NCI-H2029 (cell line): Measurements from ENCODE around the gene IL25.
"Not testable (repeated sequence)": the region's sequence is repeated elsewhere in the genome, so short reads cannot be mapped to it uniquely, and the experiment has no call there.

Source experiments
- DNase-seq: peaks from one replicate; lab custom pipeline; 2025; lab: John Stamatoyannopoulos, UW

Gene IL25

DNA sequence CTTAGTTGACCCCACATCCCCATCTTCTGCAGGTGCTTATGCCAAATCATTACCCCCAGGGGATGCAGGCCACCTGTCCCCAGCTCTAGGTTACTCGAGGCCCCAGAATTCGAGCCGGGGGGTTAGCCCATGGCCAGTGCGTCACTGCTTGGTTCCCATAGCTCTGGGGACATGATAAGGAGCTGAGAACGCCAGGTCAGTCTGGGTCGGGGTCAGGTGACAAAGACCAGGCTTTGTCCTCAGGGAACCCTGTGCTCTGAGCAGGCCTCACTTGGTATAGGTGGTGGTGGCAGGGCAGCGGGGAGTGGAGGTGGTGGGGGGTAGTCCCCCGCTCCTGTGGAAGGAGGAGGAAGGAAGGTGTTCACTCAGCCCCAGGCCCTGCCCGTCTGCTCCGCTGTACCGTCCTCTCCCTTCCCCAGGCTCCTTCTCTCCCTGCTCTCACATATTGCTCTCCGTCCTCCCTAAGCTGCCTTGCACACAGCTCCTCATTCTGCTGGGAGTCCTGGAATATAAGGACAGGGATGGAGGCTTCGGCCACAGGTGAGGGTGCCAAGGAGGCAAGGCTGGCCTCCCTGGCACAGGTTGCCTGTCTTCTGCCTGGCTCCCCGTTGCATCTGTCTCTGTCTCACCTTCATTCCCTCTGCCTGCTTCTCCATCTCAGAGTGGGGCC, 37.5 kb downstream of the IL25 start:
- DNase-seq, result no peak

DNA sequence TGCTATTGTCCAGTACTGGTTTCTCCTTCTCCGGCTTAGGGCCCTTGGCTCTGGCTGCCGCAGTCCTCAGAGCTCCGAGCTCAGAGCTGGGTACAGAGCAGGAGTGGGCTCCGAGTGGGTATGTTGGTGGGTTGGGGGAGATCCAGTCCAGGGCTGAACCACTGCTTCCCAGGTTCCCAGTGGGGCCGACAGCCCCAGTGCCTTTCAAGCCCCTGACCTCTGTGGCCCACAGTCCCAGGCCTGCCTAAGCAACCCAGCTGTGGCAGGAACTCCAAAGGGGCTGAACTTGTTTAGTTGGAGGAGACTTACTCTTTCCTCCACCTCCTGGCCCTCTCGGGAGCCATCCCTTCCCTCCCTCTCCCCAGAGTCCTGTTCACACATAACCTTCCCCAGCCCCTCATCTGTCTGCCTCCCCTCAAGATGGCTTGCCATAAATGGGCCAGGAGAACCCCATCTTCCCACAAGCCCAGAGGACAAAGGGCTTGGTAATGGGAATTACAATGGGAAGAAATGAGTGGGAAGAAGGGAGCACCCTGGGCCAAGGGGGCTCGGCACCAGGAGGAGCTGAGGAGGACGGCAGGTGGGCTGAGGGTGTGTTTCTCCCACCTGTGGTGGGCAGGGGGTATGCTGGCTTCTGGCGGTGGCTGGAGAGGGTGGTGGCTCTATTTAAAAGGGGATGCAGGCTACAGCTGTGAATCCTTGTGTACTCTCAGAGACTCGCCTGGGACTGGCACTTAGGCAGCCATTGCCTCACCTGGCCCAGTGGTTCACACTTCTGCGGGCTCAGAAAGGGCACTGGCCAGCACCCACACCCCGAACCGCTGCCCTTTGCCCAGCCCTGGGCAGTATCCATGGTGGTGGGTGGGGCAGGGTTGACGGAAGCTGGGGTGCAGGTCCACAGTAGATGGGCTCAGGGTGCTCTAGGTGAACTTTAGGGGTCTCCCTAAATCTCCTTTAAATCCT, 39.2 kb downstream of the IL25 start:
- DNase-seq, result no peak

DNA sequence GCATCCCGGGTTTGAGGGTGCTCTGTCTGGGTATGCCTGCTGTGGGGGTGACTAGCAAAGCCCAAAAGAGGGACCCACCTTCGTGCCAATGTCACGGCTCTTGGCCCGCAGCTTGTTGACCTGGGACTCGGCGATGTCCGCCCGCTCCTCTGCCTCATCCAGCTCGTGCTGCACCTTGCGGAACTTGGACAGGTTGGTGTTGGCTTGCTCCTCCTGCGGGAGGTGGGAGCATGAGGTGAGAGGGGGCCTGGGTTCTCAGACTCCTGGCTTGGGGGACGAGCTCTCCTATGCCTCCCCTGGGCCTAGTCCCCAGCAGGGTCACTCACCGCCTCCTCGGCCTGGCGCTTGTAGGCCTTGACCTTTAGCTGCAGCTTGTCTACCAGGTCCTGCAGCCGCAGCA, 41.1 kb downstream of the IL25 start:
- DNase-seq, result no peak

DNA sequence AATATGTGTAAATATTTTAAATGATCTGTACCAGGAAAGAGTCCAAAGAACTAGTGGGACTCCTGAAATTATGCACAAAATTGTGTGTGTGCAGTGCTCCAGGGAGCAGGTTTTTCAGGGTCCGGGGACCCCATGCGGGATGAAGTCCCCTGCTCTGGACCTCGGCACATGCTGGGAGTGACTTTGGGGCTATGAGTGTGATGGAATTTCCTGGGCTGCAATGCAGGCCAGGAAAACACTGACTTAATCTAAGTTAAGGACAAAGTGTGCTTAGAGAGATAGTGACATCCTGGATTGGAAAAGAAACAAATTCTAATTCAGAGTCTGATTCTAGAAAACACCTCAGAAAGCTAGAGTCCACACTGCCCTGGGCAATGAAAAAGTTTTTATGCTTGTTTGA, 41.6 kb downstream of the IL25 start:
- no peak for DNase-seq

DNA sequence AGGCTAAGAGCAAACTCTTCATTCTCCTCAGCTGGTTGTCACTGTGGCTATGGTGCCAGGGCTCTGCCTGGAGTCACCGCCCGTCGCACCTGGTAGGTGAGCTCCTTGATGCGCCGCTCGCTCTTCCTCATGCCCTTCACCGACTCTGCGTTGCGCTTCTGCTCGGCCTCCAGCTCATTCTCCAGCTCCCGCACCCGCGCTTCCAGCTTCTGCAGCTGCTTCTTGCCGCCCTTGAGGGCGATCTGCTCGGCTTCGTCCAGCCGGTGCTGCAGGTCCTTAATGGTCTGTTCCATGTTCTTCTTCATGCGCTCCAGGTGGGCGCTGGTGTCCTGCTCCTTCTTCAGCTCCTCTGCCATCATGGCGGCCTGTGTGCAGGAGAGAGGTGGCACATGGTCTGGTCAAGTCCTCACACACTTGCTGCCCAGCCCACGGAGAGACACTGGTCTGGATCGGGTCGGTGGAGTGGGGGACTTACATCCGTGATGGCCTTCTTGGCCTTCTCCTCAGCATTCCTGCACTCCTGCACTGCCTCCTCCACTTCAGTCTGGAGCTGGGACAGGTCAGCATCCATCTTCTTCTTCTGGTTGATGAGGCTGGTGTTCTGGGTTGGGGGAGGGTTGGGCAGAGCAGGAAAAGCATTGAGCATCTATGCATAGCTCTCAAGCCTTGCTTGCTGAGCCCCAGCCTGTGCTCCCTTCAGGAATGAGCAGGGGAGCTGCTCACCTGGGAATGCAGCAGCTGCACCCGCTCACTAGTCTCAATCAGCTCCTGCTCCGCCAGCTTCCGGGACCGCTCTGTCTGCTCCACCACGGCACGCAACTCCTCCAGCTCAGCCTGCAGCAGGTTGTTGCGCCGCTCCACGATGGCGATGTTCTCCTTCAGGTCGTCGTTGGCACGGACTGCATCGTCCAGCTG, 42.6 kb downstream of the IL25 start:
- DNase-seq, result no peak

DNA sequence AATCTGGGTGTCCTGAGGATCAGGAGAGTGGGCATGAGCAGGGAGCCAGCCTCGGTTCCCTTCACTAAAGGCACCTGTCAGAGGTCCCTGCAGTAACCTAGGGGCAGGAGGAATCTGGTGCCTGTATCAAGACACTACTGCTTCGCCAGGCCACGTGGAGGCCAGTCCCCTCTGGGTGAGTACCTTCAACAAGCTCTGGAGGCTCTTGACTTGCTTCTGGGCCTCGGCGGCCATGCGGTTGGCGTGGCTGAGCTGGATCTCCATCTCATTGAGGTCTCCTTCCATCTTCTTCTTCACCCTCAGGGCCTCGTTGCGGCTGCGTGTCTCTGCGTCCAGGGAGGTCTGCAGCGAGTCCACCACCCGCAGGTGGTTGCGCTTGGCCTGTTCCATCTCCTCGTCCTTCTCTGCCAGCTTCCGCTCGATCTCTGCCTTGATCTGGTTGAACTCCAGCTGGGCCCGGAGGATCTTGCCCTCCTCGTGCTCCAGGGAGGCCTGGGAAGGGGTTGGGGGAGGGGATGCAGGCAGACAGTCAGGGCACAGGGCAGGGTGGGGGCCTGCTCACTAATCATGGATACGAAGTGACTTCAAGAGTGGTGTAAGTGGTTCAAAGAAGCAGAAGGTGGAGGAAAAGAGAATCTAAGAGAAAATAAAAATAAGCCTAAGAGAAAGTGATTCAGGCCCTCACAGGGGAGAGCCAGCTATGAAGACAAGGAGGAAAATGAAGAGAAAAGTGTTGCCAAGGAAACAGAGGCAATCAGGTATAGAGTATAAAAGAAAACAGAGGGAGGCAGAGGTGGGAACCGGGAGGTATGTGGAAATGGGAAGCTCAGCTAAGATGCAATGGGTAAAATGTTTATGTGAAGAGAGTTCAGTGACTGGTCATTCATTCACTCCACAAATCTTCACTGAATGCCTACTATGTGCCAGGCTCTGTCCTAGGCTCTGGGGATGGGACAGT, 43.5 kb downstream of the IL25 start:
- no peak for DNase-seq

DNA sequence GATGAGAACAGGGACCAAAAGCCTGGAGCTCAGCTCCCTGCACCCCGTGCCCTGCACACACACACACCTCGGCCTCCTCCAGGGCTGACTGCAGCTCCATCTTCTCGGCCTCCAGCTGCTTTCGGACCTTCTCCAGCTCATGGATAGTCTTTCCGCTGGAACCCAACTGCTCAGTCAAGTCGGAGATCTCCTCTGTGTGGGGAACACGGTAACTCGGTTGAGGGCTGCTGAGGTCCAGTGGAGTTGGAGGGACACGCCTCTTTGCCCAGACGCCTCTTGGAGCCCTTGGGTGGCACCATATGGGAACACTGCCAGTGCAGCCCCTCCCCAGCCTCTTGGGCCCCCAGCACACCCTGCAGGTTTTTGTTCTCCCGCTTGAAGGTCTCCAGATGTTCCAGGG, 44.2 kb downstream of the IL25 start:
- DNase-seq, result no peak

DNA sequence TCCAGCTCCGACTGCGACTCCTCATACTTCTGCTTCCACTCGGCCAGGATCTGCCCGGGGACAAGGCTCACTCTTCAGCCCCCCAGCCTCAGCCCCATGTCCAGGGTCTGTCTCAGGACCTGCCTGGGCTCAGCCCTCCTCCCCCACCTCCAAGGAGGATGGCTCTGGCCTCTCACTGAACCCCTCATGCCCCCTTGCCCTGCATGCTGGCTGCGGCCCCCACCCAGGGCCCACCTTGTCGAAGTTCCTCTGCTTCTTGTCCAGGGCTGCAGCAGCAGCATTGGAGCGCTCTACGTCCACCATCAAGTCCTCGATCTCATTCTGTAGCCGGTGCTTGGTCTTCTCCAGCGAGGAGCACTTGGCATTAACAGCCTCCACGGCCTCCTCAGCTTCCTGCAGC, 44.7 kb downstream of the IL25 start:
- not testable (repeated sequence) for DNase-seq

DNA sequence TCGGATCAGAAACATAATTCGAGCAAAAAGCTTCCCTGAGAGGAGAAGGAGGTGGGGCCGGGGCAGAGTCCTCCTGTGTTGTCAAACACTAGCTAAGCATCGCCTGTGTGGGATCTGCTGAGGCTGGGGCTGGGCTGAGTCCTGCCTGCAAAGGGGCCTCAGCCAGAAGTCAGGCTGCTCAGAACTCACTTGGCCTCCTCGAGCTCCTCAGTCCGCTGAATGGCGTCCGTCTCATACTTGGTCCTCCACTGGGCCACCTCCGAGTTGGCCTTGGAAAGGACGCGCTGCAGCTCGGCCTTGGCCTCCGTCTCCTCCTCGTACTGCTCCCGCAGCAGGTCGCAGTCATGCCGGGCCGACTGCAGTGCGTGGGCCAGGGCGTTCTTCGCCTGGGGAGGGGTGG, 45.4 kb downstream of the IL25 start:
- no peak for DNase-seq

DNA sequence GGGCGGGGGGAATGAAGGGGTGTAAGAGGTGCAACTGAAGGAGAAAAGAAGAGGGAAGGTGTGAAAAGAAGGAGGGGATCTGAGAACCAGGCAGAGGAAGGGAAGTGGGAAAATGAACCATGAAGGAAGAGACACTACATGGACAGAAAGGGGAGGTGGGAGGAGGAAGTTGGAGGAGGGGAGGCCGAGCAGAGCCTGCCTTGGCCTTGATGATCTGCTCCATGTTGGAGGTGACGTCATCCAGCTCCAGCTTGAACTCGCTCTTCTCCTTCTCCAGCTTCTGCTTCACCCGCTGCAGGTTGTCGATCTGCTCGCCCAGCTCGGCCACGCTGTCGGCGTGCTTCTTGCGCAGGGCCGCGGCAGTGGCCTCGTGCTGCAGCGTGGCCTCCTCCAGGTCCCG, 47.0 kb downstream of the IL25 start:
- not testable (repeated sequence) for DNase-seq

DNA sequence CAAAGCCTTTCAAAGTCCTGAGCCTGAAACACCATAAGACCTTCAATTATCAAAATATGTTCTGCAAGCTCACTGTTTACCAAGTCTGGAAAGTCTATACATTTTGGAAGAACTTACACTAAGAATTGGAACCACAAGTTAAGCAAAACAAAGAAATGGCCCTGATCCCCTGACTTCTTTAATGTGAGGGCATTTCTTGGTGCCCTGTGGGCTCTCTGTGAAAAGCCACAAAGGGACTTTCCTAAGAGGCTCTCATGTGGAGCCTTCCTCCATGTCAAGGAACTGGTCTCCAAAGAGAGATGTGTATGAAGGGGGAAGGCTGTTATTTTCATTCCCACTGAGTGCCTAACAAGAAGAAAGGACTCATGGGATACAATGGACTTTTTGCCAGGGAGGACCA, 49.0 kb downstream of the IL25 start:
- no peak for DNase-seq

DNA sequence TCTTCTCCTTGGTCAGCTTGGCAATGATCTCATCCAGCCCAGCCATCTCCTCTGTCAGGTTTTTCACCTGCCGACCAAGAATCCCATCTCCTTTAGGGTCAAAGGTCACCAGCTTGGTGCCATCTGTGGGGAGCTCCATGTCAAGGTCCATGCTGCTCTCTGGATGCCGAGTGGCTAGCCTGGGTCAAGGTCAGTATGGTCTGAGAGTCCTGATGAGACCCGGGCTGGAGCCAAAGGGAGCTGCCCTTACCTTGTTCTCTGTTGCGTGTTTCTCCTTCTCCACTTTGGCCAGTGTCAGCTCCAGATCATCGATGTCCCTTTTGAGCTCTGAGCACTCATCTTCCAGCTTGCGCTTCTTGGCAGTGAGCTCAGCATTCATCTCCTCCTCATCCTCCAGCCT, 51.0 kb downstream of the IL25 start:
- DNase-seq, result no peak

DNA sequence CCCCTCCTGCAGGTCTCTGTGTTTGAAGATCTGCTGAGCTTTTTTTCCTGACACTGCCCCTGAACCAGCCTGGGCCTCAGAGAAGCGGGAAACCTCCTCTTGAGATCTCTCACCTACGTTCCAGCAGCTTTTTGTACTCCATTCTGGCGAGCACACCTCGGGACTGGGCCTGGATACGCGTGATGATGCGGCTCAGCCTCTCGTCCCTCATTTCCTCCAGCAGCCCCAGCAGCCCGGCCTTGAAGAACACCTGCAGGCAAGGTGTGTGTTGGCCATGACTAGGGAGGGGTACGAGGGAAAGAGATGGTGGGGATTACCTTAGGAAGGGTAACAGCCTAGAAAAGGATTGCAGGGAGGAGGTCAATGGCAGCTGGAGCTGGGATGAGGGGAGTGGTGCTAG, 52.6 kb downstream of the IL25 start:
- DNase-seq, result no peak

DNA sequence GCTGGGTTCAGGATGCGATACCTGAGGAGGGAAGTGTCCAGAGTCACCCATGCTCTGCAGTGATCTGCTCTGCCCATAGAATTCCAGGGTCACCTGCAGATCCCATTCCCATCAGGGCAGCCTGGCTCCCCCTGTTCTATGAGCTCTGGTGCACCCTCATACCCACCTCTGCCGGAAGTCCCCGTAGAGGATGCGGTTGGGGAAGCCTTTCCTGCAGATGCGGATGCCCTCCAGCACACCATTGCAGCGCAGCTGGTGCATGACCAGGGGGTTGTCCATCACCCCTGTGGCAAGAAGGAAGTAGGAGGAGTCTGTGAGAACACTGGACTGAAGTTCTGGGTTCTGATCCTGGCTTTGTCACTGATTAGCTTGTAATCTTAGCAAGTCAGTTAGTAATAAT, 53.2 kb downstream of the IL25 start:
- not testable (repeated sequence) for DNase-seq
